Adrenal gland (tissue), 12 donors: ENCODE measurements around the gene LSM10. TPM values are rescaled to one million over a fixed set of nuclear protein-coding genes. Genes with fewer than 3 reads are reported as not detected.

Source experiments
- DNase-seq, 7 donors: peaks; one replicate each; pipeline ENCODE4 v3.0.0-alpha.2; 2019 to 2020
- H3K27ac ChIP-seq, 5 donors: fragments of 200-600 bp; sonication (generic) in 4 of 5; 1 replicate in 3 of 5; 2 replicates in 2 of 5; pipeline versions ENCODE4 v1.5.1 to v1.8.0; 2016 to 2020; ENCODE audit warnings: mild to moderate bottlenecking in 1 of 5
- H3K27me3 ChIP-seq: fragments of 200-600 bp; 2 replicates; pipeline ENCODE4 v1.8.0; 2021
- H3K36me3 ChIP-seq, 2 donors: fragments of 200-600 bp; replicated peaks in 1 of 2; 1 replicate in 1 of 2; 2 replicates in 1 of 2; pipeline versions ENCODE4 v1.5.1 to v1.8.0; 2018 to 2022
- H3K4me1 ChIP-seq, 2 donors: fragments of 200-600 bp; replicated peaks in 1 of 2; 1 replicate in 1 of 2; 2 replicates in 1 of 2; pipeline versions ENCODE4 v1.5.1 to v1.8.0; 2018 to 2021
- H3K4me3 ChIP-seq, 4 donors: fragments of 200-600 bp; sonication (generic) in 3 of 4; one replicate each; pipeline ENCODE4 v1.5.1; 2016 to 2018
- H3K9me3 ChIP-seq, 3 donors: fragments of 200-600 bp; sonication (generic) in 1 of 3; replicated peaks in 1 of 3; 1 replicate in 2 of 3; 2 replicates in 1 of 3; pipeline versions ENCODE4 v1.5.1 to v1.8.0; 2016 to 2021
- POLR2A ChIP-seq, 2 donors: fragments of 450-650 bp; IDR thresholded peaks; one replicate each; pipeline ENCODE4 v1.6.1; 2017; ENCODE audit warnings: antibody characterized with exemption in 2 of 2, mild to moderate bottlenecking in 2 of 2, moderate library complexity in 1 of 2
- WGBS, 4 donors: extraction: QIAGEN DNeasy Blood & Tissue Kit in 2 of 4; methylation state at CpG; one replicate each; pipeline versions ENCODE4 v1.1.5 to v1.1.7; 2013 to 2017; 5-methylcytosine and 5-hydroxymethylcytosine counted together
- intact Hi-C, 2 donors: fragments of 100-400 bp; cut with DNase I; formaldehyde crosslinking; loops; one replicate each; pipeline versions ENCODE4 v1.14.1 to v1.15.0; 2022 to 2023
- polyA plus RNA-seq, 3 donors: library from polyadenylated mRNA; stranded (reverse); fragments of 200-250 nt in 2 of 3; fragments of 350-450 nt in 1 of 3; fragmentation: Illumina TruSeq in 1 of 3; extraction: RNeasy Lipid Tissue Mini Kit (QIAGEN cat#74804) in 1 of 3; gene quantifications; one replicate each; pipeline ENCODE4 v1.2.3, GENCODE V29; 2013 to 2014
- total RNA-seq, 9 donors: library from RNA; depleted of rRNA in 4 of 9; stranded (reverse); fragments of >200 nt in 4 of 9; fragments of 120-200 nt in 1 of 9; fragmentation: NEBNext Ultra II Directional in 1 of 9; extraction: Animal tissue kit (Norgen Biotek cat#: 25700) in 1 of 9; gene quantifications; one replicate each; pipeline versions ENCODE4 v1.1.0 to v1.2.4, GENCODE V29; 2013 to 2023
- TF ChIP-seq, protein P1 (sequence below), 6 experiments: fragments of 450-650 bp in 4 of 6; fragments of 200-600 bp in 2 of 6; sonication (generic) in 1 of 6; IDR thresholded peaks; 1 replicate in 5 of 6; 2 replicates in 1 of 6; pipeline versions ENCODE4 v1.5.1 to v1.8.0; 2016 to 2021; ENCODE audit warnings: antibody characterized with exemption in 6 of 6, mild to moderate bottlenecking in 2 of 6, moderate library complexity in 1 of 6
- donor health status: healthy with polysubstance abuse.
- donor health status: Bipolar disorder and iron deficiency.
- donor health status: DM: yes; HTN: yes; CAD: no.
- donor health status: DM: no; HTN: no; CAD: no.
- donor health status: DM: no; HTN: no; CAD: no.
- donor health status: DM: yes; HTN: yes; CAD: no.

Gene LSM10
- total and polyA plus RNA-seq, 12 donors = 13.2 to 48.7 (median 34.9) TPM

DNA sequence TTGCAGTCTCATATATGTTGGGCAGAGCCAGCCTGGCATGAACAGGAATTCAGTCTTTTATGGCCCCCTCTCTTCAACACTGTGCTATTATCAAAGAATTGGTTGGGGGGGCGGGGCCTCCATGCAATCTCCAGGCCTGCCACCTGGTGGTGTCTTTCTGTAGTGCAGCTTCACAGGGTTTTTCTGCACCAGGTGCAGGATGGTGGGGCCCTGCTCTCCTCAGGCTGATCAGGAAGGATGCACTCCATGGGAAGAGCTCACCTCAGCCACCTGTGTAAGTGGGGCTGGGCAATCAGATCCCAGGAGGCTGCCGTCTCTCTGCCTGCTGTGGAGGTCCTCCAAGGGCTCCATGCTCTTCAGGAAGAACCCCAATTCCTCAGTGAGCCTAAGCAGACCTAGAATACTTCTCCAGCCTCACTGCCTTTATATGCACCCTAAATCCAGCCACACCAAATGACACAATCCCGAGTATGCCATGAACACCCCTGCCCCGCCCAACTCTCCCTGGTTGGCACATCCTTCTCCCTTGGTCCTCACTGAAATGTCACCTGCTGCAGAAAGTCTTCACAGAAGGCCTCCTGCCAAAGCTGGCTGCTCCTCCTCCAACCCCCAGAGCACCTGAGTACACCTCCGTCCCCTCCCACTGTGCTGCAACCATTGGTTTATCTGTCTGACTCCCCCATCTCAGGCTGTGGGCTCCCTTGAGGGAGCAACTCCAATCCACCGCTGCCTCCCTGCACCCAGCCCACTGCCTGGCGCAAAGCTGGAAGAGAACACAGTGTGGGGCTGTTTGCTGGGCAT lies 28.4 kb downstream of the LSM10 start:
- no peaks in the 10 kb centered on the region for H3K9me3 ChIP-seq
- WGBS, 4 donors = 52 to 59% (median 57%) methylated on average over 6 to 7 of the region's 7 CpGs
- H3K36me3 ChIP-seq = no peaks in the 10 kb centered on the region
- peak; percentile 62 to 92 (median 80) for DNase-seq
- no peak overlapping the region for H3K4me3 ChIP-seq
- intact Hi-C loops = loop anchor here in 1 of 2 donors (10.0 kb wide), 1 partner anchor 64 kb away; the partner anchor contains the start of gene SH3D21
- H3K27ac ChIP-seq = no peak overlapping the region
- no peak for TF ChIP-seq POLR2A (IDR thresholded peaks at IDR 0.05)
- TF ChIP-seq, protein P1, sequence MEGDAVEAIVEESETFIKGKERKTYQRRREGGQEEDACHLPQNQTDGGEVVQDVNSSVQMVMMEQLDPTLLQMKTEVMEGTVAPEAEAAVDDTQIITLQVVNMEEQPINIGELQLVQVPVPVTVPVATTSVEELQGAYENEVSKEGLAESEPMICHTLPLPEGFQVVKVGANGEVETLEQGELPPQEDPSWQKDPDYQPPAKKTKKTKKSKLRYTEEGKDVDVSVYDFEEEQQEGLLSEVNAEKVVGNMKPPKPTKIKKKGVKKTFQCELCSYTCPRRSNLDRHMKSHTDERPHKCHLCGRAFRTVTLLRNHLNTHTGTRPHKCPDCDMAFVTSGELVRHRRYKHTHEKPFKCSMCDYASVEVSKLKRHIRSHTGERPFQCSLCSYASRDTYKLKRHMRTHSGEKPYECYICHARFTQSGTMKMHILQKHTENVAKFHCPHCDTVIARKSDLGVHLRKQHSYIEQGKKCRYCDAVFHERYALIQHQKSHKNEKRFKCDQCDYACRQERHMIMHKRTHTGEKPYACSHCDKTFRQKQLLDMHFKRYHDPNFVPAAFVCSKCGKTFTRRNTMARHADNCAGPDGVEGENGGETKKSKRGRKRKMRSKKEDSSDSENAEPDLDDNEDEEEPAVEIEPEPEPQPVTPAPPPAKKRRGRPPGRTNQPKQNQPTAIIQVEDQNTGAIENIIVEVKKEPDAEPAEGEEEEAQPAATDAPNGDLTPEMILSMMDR (IDR thresholded peaks at IDR 0.05) = peak; percentile 83 to 94 (median 92)
- H3K27me3 ChIP-seq = no peaks in the 10 kb centered on the region
- H3K4me1 ChIP-seq = peaks cover 18 to 42% of the 10 kb centered on the region in 2 donors

DNA sequence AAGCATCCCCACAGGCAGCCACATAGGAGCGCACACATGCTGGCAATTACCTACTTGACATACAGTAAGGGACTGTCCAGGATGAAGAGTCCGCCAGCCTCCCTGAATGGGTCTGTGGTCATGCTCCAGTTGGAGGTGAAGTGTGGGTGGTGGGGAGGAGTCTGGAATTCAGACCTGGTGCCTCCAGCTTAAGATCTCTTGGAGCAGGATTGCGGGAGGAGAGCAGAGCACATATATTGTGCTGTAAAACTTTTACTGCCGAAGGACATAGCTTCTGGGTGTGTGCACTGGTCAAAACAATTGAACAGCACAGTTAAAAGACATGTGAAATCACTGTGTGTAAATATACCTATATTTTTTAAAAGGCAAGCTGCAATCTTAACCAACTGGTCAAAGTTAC lies 29.9 kb downstream of the LSM10 start:
- intact Hi-C loops = loop anchor here in 1 of 2 donors (10.0 kb wide), 1 partner anchor 63 kb away; the partner anchor contains the start of gene SH3D21
- Histone ChIP-seq H3K36me3 (peaks cover 0 to 2% of the 10 kb centered on the region in 2 donors), H3K4me3 (no peak overlapping the region), H3K4me1 (peaks cover 5 to 27% of the 10 kb centered on the region in 2 donors), H3K27me3 (no peaks in the 10 kb centered on the region), H3K27ac (peak overlapping the region in 1 of 5 donors; percentile 60), H3K9me3 (no peaks in the 10 kb centered on the region)
- no peak for DNase-seq
- WGBS, 4 donors = 90 to 95% (median 92%) methylated on average over 4 of the region's 4 CpGs
- no peak for TF ChIP-seq POLR2A (IDR thresholded peaks at IDR 0.05)
- TF ChIP-seq, protein P1 (IDR thresholded peaks at IDR 0.05) = no peak

DNA sequence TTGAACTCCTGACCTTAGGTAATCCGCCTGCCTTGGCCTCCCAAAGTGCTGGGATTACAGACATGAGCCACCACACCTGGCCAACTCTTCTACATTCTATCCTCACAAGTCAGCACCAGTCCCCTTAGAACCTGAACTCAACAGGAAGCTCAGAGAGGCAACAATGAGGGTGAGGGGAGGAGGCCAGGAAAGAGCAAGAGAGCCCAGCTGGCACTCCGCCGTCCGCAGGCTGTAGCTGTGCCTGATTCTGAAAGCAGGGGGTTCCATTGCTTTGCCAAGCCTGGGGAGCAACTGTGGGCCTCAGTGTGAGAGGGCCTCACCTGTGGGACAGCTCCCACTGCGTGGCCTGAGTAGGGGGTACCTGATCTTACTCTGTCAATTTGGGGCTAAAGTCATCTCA lies 30.6 kb downstream of the LSM10 start:
- peak overlapping the region in 1 of 5 donors; percentile 60 for H3K27ac ChIP-seq
- H3K4me3 ChIP-seq = no peak overlapping the region
- peaks cover 0 to 10% of the 10 kb centered on the region in 2 donors for H3K36me3 ChIP-seq
- no peak for DNase-seq
- peaks cover 0 to 21% of the 10 kb centered on the region in 2 donors for H3K4me1 ChIP-seq
- intact Hi-C loops = loop anchor here in 1 of 2 donors (10.0 kb wide), 1 partner anchor 62 kb away; the partner anchor contains the start of gene SH3D21
- WGBS, 4 donors = 60 to 88% (median 83%) methylated on average over 2 to 5 of the region's 5 CpGs
- no peaks in the 10 kb centered on the region for H3K27me3 ChIP-seq
- H3K9me3 ChIP-seq = no peaks in the 10 kb centered on the region
- TF ChIP-seq, protein P1 (IDR thresholded peaks at IDR 0.05) = no peak
- TF ChIP-seq POLR2A (IDR thresholded peaks at IDR 0.05) = no peak

DNA sequence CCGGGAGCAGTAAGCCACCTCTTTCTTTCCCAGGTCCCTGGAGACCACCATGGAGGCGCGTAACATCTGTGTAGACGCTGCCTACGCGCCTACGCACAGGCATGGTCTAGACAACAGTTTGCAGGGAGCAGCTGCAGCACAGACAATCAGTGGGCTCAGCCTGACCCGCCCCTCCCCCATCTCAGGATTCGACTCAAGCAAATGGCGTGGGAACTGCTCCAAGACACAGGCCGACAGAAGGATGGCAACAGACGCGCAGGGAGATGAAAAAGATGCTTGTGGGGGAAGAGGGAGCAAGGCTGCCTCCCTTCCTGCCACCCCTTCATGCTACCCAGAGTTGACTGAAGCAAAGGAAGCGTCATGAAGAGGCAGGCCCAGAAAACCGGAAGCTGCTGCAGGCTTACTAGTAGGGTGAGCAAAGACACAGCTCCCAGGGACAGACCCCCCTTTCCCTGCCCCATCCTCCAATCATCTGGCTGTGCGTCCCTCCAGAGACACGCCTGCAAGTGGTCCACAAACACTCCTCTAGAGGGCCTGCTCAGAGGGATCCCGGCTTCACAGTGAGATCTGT lies 31.5 kb downstream of the LSM10 start:
- DNase-seq = peak in 2 of 7 donors; percentile 31 to 49
- Histone ChIP-seq H3K27ac (peak overlapping the region in 2 of 5 donors; percentile 66 to 76), H3K27me3 (no peaks in the 10 kb centered on the region), H3K9me3 (no peaks in the 10 kb centered on the region), H3K36me3 (peaks cover 0 to 11% of the 10 kb centered on the region in 2 donors), H3K4me3 (no peak overlapping the region), H3K4me1 (peaks cover 0 to 21% of the 10 kb centered on the region in 2 donors)
- WGBS, 4 donors = 52 to 62% (median 56%) methylated on average over 18 of the region's 18 CpGs
- no peak for TF ChIP-seq POLR2A (IDR thresholded peaks at IDR 0.05)
- TF ChIP-seq, protein P1 (IDR thresholded peaks at IDR 0.05) = no peak
- intact Hi-C loops = loop anchor here in 1 of 2 donors (10.0 kb wide), 1 partner anchor 61 kb away; the partner anchor contains the start of gene SH3D21
